HG02973 (cell line): ENCODE results near the gene ARL2BP.
"Not testable (repeated sequence)": the region's sequence is repeated elsewhere in the genome, so short reads cannot be mapped to it uniquely, and the experiment has no call there.

ENCODE experiments used
- ATAC-seq: cut with Tn5 transposase; IDR thresholded peaks from one replicate; pipeline ENCODE4 v1.9.1; 2021; ENCODE audit warnings: moderate library complexity; ENCODE audit not compliant: unreplicated experiment

The ARL2BP gene

DNA sequence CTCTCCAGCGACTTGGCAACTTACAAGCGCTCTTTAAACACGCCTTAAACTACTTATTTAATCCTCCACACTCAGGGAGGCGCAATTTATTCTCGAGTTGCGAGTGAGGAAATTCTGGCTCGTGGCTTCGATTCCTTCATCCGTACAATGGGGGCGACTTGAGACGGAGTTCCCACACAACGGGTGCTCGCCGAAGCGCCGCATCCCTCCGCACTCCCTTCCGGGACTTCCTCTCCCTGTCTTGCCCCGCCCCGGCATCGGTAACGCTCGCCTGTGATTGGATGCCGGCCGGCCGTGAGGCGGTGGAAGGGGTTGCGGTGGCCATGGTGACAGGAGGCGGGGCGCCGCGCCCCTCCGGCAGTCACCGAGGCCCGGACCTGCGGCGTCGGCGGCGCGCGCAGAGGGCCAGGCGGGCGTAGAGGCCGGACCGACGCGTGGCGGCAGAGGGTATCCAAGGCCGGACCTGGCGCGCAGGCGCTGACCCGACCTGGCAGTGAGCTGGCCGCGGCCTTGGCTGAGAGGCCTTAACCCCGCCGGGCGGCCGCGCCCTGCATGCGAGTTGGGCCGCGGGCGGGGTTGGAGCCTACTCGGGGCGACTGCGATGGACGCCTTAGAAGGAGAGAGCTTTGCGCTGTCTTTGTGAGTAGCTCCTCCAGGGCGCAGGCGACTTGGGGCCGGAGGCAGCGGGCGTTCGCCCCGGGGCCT, at the start of gene ARL2BP:
Gene ARL2BP, plus strand, starts transcription at position 493 of the 705 bp plus-strand sequence. Its CDS starts 109 bp downstream, at position 602.
- ATAC-seq: peak; percentile 96

GRCh38 chr16:57196286-57196685, 48.8 kb upstream of the ARL2BP start:
- no peak for ATAC-seq

GRCh38 chr16:57196753-57197152, 48.3 kb upstream of the ARL2BP start:
- no peak for ATAC-seq

DNA sequence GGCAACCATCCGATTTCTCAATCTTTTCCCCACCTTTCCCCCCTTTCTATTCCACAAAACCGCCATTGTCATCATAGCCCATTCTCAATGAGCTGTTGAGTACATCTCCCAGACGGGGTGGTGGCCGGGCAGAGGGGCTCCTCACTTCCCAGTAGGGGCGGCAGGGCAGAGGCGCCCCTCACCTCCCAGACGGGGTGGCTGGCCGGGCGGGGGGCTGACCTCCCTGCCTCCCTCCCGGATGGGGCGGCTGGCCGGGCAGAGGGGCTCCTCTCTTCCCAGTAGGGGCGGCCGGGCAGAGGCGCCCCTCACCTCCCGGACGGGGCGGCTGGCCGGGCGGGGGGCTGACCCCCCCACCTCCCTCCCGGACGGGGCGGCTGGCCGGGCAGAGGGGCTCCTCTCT, 44.7 kb upstream of the ARL2BP start:
- not testable (repeated sequence) for ATAC-seq

DNA sequence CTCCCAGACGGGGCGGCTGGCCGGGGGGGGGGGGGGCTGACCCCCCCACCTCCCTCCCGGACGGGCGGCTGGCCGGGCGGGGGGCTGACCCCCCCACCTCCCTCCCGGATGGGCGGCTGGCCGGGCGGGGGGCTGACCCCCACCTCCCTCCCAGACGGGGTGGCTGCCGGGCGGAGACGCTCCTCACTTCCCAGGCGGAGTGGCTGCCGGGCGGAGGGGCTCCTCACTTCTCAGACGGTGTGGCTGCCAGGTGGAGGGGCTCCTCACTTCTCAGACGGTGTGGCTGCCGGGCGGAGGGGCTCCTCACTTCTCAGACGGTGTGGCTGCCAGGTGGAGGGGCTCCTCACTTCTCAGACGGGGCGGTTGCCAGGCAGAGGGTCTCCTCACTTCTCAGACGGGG, 44.1 kb upstream of the ARL2BP start:
- ATAC-seq: not testable (repeated sequence)

- ATAC-seq: no peak
Observed at GRCh38 chr16:57202095-57202886, 42.8 kb upstream of the ARL2BP start.

- ATAC-seq: no peak
Observed at GRCh38 chr16:57203451-57203850, 41.6 kb upstream of the ARL2BP start.

DNA sequence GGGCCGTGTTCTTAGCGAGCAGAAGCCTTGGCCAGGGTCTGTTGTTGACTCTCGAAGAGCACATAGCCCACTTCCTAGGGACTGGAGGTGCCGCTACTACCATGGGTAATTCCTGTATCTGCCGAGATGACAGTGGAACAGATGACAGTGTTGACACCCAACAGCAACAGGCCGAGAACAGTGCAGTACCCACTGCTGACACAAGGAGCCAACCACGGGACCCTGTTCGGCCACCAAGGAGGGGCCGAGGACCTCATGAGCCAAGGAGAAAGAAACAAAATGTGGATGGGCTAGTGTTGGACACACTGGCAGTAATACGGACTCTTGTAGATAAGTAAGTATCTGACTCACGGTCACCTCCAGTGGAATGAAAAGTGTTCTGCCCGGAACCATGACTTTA, 40.4 kb upstream of the ARL2BP start:
- ATAC-seq: no peak

- ATAC-seq: no peak
Observed at GRCh38 chr16:57208926-57209325, 36.1 kb upstream of the ARL2BP start.

- ATAC-seq: no peak
Observed at GRCh38 chr16:57209780-57210179, 35.3 kb upstream of the ARL2BP start.

GRCh38 chr16:57213462-57213861, 31.6 kb upstream of the ARL2BP start:
- no peak for ATAC-seq

- ATAC-seq: no peak
Observed at GRCh38 chr16:57216968-57217367, 28.1 kb upstream of the ARL2BP start.

- ATAC-seq: no peak
Observed at GRCh38 chr16:57223057-57223456, 22.0 kb upstream of the ARL2BP start.

DNA sequence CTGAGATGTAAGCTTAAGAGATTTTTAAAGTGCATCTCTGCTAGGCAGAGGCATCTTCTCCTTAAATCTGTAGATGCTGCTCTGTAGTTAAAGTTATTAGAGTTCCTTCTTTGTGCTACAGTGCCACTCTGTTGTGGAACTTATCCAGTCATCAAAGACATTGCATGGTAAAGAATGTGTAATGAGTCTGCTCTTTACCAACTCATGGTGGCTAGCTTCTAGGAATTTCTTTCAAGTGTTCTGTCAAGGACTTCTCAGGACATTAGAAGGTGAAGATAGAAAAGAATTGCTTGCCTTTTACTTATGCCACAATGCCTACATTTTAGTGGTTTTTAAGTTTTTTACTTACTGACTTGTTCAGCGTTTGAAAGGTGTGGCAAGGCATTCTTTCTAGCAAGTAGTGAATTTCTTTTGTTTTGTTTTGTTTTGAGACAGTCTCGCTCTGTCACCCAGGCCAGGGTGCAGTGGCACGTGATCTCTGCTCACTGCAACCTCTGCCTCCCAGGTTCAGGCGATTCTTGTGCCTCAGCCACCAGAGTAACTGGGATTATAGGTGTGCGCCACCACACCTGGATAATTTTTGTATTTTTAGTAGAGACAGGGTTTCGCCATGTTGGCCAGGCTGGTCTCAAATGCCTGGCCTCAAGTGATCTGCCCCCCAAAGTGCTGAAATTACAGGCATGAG, 20.3 kb upstream of the ARL2BP start:
- no peak for ATAC-seq

DNA sequence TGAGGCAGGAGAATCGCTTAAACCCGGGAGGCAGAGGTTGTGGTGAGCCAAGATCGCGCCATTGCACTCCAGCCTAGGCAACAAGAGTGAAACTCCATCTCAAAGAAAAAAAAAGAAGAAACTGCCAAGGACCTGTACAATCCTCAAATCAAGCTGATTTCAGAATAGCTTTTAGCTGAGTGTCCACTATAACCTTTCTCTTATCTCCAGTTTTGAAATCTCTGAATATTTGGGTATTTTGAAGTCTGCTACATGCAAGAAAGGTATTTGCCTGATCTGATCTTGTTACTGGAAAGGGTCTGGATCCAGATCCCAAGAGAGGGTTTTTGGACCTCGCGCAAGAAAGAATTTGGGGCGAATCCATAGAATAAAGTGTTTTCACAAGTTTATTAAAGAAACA, 19.1 kb upstream of the ARL2BP start:
- ATAC-seq: no peak

DNA sequence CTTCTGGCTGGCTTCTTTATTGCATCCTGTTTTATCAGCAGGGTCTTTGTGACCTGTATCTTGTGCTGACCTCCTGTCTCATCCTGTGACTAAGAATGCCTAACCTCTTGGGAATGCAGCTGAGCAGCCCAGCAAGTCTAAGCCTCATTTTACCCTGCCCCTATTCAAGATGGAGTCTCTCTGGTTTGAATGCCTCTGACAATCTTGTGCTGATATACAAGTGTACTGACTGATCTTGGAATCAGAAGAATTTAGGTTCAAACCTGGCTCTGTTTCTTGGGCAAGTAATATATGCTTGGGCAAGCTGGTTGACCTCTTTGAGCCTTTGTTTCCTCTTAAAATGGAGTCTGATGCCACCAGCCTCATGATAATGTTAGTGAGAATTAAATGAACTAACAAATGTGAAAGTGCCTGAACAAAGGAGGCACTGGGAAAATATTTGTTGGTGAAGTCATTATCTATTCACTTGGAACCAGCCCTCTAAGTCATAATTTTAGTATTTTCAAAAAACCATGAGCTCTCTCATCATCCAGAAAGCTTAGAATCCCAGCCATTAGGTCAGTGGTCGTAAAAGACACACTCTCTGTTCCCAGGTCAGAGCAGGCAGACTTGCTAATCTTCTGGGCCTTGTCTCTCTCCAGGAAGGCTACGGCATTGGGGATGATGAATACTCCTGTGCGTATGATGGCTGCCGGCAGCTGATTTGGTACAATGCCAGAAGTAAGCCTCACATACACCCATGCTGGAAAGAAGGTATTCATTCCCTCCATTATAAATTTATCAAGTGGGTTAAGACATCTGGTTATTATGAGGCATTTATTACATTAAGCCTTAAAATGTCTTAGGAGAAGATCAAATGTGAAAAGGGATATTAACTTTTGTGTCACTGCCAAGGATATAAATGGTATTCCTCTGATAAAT, 18.1 kb upstream of the ARL2BP start:
- no peak for ATAC-seq

DNA sequence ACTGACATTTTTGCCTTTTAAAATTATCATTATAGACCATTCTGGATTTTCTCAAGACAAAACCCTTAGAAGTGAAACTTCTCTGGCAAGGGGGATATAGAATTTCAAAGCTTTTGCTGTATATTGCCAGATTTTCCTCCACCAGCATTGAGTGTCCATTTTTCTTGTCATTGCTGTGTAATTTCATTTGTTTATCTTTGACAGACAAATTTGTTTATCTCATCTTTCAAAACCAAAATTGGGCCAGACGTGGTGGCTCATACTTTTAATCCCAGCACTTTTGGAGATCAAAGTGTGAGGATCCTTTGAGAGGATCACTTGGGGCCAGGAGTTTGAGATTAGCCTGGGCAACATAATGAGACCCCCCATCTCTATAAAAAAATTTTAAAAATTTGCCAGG, 16.0 kb upstream of the ARL2BP start:
- ATAC-seq: no peak

- ATAC-seq: no peak
Observed at GRCh38 chr16:57231821-57232350, 13.2 kb upstream of the ARL2BP start.

DNA sequence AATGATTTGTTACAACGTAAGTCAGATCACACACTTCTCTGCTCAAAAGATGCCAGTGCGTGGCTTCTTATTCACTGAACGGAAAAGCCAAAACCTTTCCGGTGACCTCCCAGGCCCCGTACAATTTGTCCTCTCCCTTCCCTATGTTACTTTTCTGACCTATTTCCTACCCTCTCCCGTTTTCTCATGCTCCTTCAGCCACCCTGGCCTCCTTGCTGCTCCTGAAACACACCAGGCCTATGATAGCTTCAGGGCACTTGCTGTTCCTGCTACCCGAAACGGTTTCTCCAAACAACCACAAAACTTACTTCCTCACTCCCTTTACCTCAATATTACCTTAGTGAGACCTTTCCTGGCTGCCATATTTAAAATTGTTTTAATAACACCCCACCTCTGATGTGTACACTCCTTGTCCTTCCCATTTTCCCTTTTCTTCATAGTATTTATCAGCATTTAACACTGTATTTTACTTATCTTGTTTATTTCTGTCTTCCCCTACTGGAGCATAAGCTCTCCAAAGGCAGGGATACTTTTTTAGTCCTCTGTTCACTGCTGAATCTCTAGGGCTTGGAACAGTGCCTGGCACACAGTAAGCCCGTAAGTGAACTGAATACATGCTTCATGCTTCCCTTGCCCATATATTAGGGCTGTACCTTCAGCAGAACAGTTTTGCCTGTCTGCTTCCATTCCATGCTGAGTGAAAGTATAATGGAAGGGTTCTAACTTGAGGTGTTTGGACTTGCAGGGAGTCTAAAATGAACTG, 10.9 kb upstream of the ARL2BP start:
- ATAC-seq: no peak

DNA sequence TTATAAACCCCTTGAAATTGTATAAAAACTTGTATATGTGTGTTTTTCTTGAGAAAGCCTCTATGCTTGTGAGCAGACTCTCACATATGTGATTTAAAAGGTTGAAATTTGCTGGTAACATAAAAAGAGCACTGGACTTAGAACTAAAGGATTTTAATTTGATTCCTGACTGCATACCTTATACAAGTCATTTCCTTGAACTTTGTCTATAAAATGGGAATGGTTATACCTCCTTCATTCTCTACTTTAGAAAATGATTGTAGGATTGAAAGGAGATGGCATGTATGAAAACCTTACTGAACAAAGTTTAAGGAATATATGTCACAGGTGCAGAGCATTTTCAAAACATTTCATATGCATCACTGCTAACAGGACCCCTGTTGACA, 10.4 kb upstream of the ARL2BP start:
- no peak for ATAC-seq
